GM10266 (cell line): ENCODE measurements around the gene FBXO21.

ENCODE experiments used
- DNase-seq: peaks from one replicate; pipeline ENCODE4 v3.0.0; 2012; ENCODE audit errors: extremely low spot score
- CTCF ChIP-seq: IDR thresholded peaks from 2 replicates; pipeline ENCODE4 v1.5.1; 2012; ENCODE audit warnings: mild to moderate bottlenecking, low read depth; ENCODE audit not compliant: control insufficient read depth, insufficient read depth; ENCODE audit errors: missing control alignments

FBXO21 gene

GRCh38 chr12:117151403-117152031 is 38.8 kb downstream of the FBXO21 start:
- no peak for DNase-seq
- no peak for TF ChIP-seq CTCF

GRCh38 chr12:117149431-117149830 is 40.8 kb downstream of the FBXO21 start:
- DNase-seq, result no peak
- no peak for TF ChIP-seq CTCF

DNA sequence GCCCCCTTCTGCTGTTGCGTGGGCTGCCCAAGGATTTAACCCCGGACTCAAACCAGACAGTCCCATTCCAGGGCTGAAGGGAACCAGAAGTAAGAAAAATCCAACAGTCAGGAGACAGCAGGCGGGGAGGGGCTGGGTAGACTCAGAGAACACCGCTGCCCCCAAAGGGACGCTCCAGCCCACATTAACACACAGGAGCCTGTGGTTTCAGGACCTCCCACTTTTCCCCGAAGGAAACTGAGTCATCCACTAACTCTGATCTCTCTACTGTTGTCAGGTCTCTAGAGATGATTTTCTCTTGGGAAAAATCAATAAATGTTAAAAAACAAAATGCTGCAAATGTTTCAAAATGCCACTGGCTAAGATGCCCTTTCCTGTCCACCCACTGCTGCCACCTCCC is 41.6 kb downstream of the FBXO21 start:
- no peak for TF ChIP-seq CTCF
- DNase-seq, result no peak

DNA sequence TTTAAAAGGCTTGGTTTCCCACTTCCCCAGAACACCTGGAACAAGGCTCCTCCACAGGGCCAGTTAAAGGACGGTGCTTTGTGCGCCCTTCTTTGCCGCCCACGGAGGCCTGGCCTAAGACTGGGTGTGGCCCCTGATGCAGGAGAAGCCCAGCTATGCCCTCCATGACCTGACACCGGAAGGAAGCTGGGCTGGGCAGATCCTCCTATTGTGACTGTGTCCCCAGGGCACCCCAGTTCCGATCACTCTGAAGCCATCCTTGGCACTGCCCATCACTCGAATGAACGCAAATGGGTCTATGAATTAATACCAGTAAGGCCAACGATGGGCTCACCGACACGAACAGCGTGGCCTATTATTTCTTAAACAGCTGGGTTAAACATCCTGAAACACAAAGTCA is 42.6 kb downstream of the FBXO21 start:
- no peak for DNase-seq
- no peak for TF ChIP-seq CTCF

DNA sequence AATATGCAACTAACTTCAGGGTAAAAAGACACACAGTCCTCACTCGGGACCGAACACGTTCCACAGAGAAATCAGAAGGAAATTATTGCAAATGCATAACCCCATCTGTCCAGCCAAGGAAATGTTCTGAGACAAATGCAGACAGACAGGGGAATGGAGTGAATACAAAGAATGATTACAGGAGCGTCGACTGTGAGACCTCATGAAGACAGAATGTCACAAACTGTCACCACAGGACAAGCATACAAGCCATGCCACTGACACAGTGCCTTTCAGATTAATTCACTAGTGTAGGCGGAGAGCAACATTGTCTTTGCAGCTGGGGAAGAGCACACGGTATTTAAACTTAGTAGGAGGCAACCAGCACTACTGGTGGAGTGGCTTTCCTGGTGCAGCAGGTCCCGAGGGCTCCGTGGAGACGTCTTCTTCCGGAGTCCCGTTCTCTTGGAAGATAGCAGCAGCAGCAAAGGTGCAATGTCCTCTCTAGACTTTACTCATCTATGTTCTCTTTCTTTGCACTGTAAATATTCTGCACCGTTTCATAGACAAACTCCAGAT is 44.6 kb downstream of the FBXO21 start:
- no peak for DNase-seq
- TF ChIP-seq CTCF, result no peak

DNA sequence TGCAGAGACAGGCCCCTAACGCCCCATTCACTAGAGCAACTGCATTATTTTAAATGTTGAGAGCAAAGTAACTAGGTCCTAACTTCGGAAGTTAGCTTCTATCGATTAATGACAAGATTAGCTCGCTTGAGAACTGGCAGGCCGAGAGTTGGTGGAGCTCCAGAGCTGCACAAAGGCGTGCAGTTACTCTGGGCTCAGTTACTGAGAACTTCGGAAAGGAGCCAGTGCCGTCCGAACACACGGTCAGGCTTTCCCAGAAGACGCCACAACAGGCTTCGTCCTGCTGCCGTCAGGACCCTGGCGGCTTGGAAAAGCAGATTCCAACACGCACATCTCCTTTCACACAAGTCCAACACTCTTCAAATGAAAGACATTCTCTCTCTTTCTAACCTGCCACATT is 45.7 kb downstream of the FBXO21 start:
- no peak for TF ChIP-seq CTCF
- DNase-seq, result no peak

DNA sequence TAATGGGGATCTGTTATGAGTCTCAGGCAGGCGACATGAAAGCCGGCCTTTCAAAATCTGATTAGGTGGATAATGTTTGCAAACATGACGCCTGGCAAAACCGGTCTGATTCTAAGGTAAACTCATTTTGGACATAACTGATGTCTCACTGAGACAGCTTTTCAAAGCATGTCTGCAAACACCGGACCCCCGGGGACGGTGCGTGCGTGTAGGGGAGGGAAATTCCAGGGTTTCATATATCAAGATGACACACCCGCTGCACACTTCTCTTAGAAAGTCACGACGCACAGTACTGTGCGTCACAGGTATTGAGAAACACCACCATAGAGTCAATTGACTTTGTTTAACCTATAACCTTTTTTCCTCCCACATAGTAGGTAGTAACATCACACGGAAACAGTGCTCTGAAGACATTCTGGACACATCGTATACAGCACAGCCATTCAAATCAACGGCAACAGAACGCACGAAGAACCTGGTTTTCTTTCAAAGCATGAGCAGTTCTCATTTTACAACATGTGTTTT is 47.2 kb downstream of the FBXO21 start:
- DNase-seq, result no peak
- no peak for TF ChIP-seq CTCF
